RWPE2 (cell line): Measurements from ENCODE around the gene CORO1C.
A peak's percentile ranks its signal among the peaks of the same experiment; 100 is the strongest.

ENCODE experiments used
- ATAC-seq: fragments of 200-7000 bp; cut with Tn5 transposase; 3 replicates; pipeline ENCODE4 v1.9.1; 2021; ENCODE audit warnings: low read depth
- DNase-seq: peaks from one replicate; pipeline ENCODE4 v3.0.0-alpha.2; 2020; ENCODE audit warnings: low spot score
- H3K27ac ChIP-seq: fragments of 450-650 bp; 2 replicates; pipeline ENCODE4 v1.5.1; 2017; ENCODE audit warnings: mild to moderate bottlenecking; ENCODE audit not compliant: poor library complexity, severe bottlenecking
- H3K27me3 ChIP-seq: fragments of 250-450 bp; sonication (Bioruptor Pico); 2 replicates; pipeline ENCODE4 v1.5.1; 2021; ENCODE audit warnings: mild to moderate bottlenecking, moderate library complexity; ENCODE audit not compliant: insufficient read depth, poor library complexity, severe bottlenecking
- H3K36me3 ChIP-seq: fragments of 250-450 bp; sonication (Bioruptor Pico); 2 replicates; pipeline ENCODE4 v1.5.1; 2020; ENCODE audit warnings: low read depth, mild to moderate bottlenecking, moderate library complexity
- H3K4me1 ChIP-seq: fragments of 250-450 bp; sonication (Bioruptor Pico); 2 replicates; pipeline ENCODE4 v1.5.1; 2021; ENCODE audit warnings: mild to moderate bottlenecking, moderate library complexity; ENCODE audit not compliant: insufficient read depth, poor library complexity, severe bottlenecking
- H3K4me3 ChIP-seq: fragments of 250-450 bp; sonication (Bioruptor Pico); 2 replicates; pipeline ENCODE4 v1.5.1; 2021; ENCODE audit warnings: mild to moderate bottlenecking, moderate library complexity; ENCODE audit not compliant: severe bottlenecking
- H3K9me3 ChIP-seq: fragments of 250-450 bp; sonication (Bioruptor Pico); 2 replicates; pipeline ENCODE4 v1.5.1; 2021; ENCODE audit warnings: mild to moderate bottlenecking, moderate library complexity; ENCODE audit not compliant: severe bottlenecking
- TF ChIP-seq, protein P1 (sequence below): fragments of 450-650 bp; IDR thresholded peaks from one replicate; pipeline ENCODE4 v1.5.1; 2017; ENCODE audit warnings: mild to moderate bottlenecking, moderate library complexity; ENCODE audit not compliant: poor library complexity, severe bottlenecking

Gene CORO1C

DNA sequence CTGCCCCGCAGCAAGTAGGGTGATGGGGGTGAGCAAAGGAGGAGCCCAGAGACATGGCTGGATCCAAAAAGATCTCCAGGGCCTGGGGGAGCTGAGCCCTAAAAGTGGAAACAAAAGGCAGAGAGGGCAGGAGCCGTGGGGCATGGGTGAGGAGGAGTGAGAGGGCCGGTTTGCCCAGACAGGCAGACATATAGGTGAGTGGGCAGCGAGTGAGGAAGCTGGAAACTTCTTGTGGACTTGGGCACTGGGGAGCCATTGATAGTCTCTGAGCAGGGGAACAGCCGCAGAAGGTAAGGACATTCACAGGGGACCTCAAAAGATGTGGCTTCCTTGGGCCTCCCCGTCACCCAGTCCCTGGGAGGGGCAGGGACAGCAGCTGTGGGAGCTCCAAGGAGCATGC, 116.7 kb downstream of the CORO1C start:
- no peaks in the 10 kb centered on the region for H3K4me1 ChIP-seq
- H3K27ac ChIP-seq: no peak overlapping the region
- H3K9me3 ChIP-seq: no peaks in the 10 kb centered on the region
- no peak overlapping the region for H3K4me3 ChIP-seq
- no peaks in the 10 kb centered on the region for H3K36me3 ChIP-seq
- ATAC-seq: no peak
- TF ChIP-seq, protein P1, sequence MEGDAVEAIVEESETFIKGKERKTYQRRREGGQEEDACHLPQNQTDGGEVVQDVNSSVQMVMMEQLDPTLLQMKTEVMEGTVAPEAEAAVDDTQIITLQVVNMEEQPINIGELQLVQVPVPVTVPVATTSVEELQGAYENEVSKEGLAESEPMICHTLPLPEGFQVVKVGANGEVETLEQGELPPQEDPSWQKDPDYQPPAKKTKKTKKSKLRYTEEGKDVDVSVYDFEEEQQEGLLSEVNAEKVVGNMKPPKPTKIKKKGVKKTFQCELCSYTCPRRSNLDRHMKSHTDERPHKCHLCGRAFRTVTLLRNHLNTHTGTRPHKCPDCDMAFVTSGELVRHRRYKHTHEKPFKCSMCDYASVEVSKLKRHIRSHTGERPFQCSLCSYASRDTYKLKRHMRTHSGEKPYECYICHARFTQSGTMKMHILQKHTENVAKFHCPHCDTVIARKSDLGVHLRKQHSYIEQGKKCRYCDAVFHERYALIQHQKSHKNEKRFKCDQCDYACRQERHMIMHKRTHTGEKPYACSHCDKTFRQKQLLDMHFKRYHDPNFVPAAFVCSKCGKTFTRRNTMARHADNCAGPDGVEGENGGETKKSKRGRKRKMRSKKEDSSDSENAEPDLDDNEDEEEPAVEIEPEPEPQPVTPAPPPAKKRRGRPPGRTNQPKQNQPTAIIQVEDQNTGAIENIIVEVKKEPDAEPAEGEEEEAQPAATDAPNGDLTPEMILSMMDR: no peak
- DNase-seq: no peak
- H3K27me3 ChIP-seq: no peaks in the 10 kb centered on the region

DNA sequence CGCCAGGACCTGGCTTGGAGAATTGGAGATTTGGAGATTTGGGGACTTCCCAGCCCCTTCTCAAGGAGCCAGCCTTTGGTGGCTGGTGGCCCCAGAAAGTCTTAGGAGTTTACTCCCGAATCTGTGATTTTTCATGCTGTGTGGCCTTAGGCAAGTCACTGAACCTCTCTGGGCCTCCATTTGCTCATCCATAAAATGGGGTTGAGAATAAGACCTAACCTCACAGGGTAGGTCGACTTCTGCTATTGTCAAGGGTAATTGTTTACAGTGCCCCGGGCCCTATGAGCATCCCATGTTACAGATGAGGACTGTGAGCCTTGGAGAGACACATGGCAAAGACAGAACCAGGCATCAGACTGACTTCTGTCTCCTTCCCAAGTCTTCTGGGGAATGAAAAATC, 117.3 kb downstream of the CORO1C start:
- Histone ChIP-seq H3K4me1 (no peaks in the 10 kb centered on the region), H3K9me3 (no peaks in the 10 kb centered on the region), H3K36me3 (no peaks in the 10 kb centered on the region), H3K27me3 (no peaks in the 10 kb centered on the region), H3K4me3 (no peak overlapping the region), H3K27ac (no peak overlapping the region)
- DNase-seq (no peak), ATAC-seq (no peak)
- TF ChIP-seq, protein P1: no peak

DNA sequence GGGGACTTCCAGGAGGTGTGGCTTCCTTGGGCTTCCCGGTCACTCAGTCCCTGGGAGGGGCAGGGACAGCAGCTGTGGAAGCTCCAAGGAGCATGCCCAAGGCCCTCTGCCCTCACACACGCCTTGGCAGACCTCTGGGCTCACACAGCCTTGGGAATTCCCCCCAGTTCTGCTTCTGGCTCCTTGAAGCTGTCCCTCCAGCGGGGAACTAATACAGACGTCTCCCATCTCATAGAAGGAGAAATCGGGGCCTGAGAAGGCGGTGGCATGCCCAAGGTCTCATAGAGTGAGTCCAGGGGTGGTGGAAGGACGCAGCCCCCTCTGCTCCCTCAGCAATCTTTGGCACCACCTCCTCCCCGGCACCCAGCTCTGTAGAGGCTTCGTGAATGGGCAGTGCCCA, 117.8 kb downstream of the CORO1C start:
- Histone ChIP-seq H3K9me3 (no peaks in the 10 kb centered on the region), H3K27ac (no peak overlapping the region), H3K4me1 (no peaks in the 10 kb centered on the region), H3K4me3 (no peak overlapping the region), H3K27me3 (no peaks in the 10 kb centered on the region), H3K36me3 (no peaks in the 10 kb centered on the region)
- TF ChIP-seq, protein P1: no peak
- ATAC-seq: no peak
- no peak for DNase-seq

DNA sequence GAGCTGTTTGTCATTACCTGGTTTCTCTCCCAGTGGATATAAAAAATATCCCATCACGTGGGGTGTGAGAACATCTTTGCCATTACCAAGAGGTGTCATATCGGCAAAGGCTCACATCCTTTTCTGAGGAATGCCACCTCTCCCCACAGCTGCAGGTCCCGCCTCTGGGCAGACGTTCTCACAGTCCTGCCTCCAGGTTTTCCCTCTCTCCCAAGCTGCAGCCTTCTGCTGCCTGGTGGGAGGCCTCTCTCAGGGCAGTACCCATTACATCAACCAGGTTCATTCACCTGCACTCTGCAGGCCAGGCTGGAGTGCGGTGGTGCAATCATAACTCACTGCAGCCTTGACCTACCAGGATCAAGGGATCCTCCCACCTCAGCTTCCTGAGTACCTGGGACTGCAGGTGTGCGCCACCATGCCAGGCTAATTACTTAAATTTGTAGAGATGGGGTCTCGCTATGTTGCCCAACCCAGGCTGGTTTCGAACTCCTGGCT, 118.5 kb downstream of the CORO1C start:
- Histone ChIP-seq H3K27ac (no peak overlapping the region), H3K4me3 (no peak overlapping the region), H3K27me3 (no peaks in the 10 kb centered on the region), H3K4me1 (no peaks in the 10 kb centered on the region), H3K36me3 (no peaks in the 10 kb centered on the region), H3K9me3 (no peaks in the 10 kb centered on the region)
- DNase-seq: no peak
- ATAC-seq: 0 out of 3 replicates have a peak, but pooled peaks have one; percentile 17
- TF ChIP-seq, protein P1: no peak

DNA sequence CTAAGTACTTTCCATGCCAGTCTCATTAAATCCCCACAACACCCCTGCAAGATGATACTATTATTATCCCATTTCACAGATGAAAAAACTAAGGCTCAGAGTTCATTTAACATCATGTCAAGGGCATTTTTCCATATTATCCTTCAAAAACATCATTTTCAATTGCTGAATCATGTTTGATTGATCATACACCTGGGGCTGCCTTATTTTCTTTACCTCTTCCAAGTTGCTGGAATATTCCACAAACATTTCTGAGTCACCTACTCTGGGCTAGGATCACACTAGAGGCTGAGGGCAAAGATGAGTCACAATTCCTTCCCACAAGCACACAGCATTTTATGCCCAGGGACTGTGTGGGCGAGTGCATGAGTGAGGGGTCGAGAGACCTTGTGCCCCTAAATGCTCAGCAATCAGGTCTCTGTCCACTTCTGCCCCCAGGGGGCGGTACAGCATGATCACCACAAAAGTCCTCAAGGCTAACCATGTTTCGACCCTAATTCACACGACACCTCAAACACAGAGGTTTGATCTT, 119.4 kb downstream of the CORO1C start:
- Histone ChIP-seq H3K36me3 (no peaks in the 10 kb centered on the region), H3K4me1 (no peaks in the 10 kb centered on the region), H3K27ac (no peak overlapping the region), H3K27me3 (no peaks in the 10 kb centered on the region), H3K4me3 (no peak overlapping the region), H3K9me3 (no peaks in the 10 kb centered on the region)
- TF ChIP-seq, protein P1: peak; percentile 29
- no peak for DNase-seq
- ATAC-seq: peak; percentile 84
